H1 (cell line): Measurements from ENCODE around the gene ADAM19. TPM values are rescaled to one million over a fixed set of nuclear protein-coding genes. Genes with fewer than 3 reads are reported as not detected.

Source experiments
- CTCF ChIA-PET: fragments of 300-600 bp; sonication (Branson Sonifier 250); formaldehyde crosslinking; loops from one replicate; lab custom pipeline; 2021; ENCODE audit not compliant: partially characterized antibody; lab: Charles Lee
- POLR2A ChIA-PET: fragments of 300-600 bp; sonication (Branson Sonifier 250); formaldehyde crosslinking; loops from one replicate; lab custom pipeline; 2021; ENCODE audit warnings: inconsistent platforms; ENCODE audit not compliant: partially characterized antibody; lab: Charles Lee
- DNase-seq, 2 experiments: peaks; one replicate each; pipeline versions ENCODE4 v3.0.0 to v3.0.0-alpha.2; 2010 to 2022; ENCODE audit warnings: low spot score in 2 of 2, low read depth in 1 of 2, mixed read lengths in 1 of 2
- FAIRE-seq: peaks from 2 replicates; lab custom pipeline; 2011; peaks lifted over from hg19 to GRCh38; lab: Jason Lieb, UNC
- H2AFZ ChIP-seq: 2 replicates; pipeline ENCODE4 v1.8.1; 2012; ENCODE audit warnings: low read length, inconsistent platforms
- H2AK5ac ChIP-seq: 2 replicates; pipeline ENCODE4 v1.6.1; 2013; ENCODE audit warnings: low read depth, low read length
- H2BK120ac ChIP-seq: replicated peaks from 2 replicates; pipeline ENCODE3; 2013; ENCODE audit warnings: low read depth, low read length, inconsistent platforms
- H2BK12ac ChIP-seq: 2 replicates; pipeline ENCODE4 v1.6.1; 2013; ENCODE audit warnings: low read depth, low read length
- H2BK15ac ChIP-seq: 2 replicates; pipeline ENCODE4 v1.6.1; 2013; ENCODE audit warnings: low read length
- H2BK20ac ChIP-seq: 2 replicates; pipeline ENCODE4 v1.6.1; 2013; ENCODE audit warnings: low read length
- H2BK5ac ChIP-seq: 2 replicates; pipeline ENCODE4 v1.6.1; 2013; ENCODE audit warnings: low read depth, low read length
- H3K14ac ChIP-seq: 2 replicates; pipeline ENCODE4 v1.6.1; 2013; ENCODE audit warnings: inconsistent platforms; ENCODE audit not compliant: insufficient read length
- H3K18ac ChIP-seq: 2 replicates; pipeline ENCODE4 v1.6.1; 2013; ENCODE audit warnings: low read length; ENCODE audit errors: extremely low read depth
- H3K23ac ChIP-seq: 2 replicates; pipeline ENCODE4 v1.6.1; 2013; ENCODE audit warnings: inconsistent platforms; ENCODE audit not compliant: insufficient read length
- H3K23me2 ChIP-seq: 2 replicates; pipeline ENCODE4 v1.6.1; 2013; ENCODE audit warnings: low read depth, low read length
- H3K27ac ChIP-seq: 2 replicates; pipeline ENCODE4 v1.6.1; 2011; ENCODE audit warnings: low read depth, low read length, inconsistent platforms
- H3K27me3 ChIP-seq, 4 experiments: replicated peaks in 1 of 4; 1 replicate in 1 of 4; 2 replicates in 3 of 4; pipeline versions ENCODE4 v1.6.1 to v1.8.1; 2011 to 2013; ENCODE audit warnings: low read length in 3 of 4, mild to moderate bottlenecking in 3 of 4, inconsistent platforms in 2 of 4, mixed read lengths in 2 of 4, moderate library complexity in 1 of 4; ENCODE audit not compliant: control insufficient read depth in 3 of 4, insufficient read depth in 3 of 4; ENCODE audit errors: extremely low read depth in 1 of 4
- H3K36me3 ChIP-seq, 4 experiments: 2 replicates each; pipeline versions ENCODE4 v1.6.1 to v1.8.1; 2011 to 2013; ENCODE audit warnings: mild to moderate bottlenecking in 4 of 4, low read length in 3 of 4, moderate library complexity in 2 of 4, control low read depth in 1 of 4, inconsistent platforms in 1 of 4; ENCODE audit not compliant: insufficient read depth in 4 of 4, control insufficient read depth in 2 of 4
- H3K4ac ChIP-seq: replicated peaks from 2 replicates; pipeline ENCODE3; 2013; ENCODE audit warnings: low read length, low read depth, mixed read lengths, inconsistent platforms; ENCODE audit not compliant: insufficient read length
- H3K4me1 ChIP-seq, 4 experiments: replicated peaks in 1 of 4; 1 replicate in 1 of 4; 2 replicates in 3 of 4; pipeline versions ENCODE4 v1.6.1 to v1.8.1; 2011 to 2013; ENCODE audit warnings: low read length in 3 of 4, inconsistent platforms in 2 of 4, mixed read lengths in 1 of 4; ENCODE audit not compliant: insufficient read depth in 4 of 4, control insufficient read depth in 3 of 4
- H3K4me2 ChIP-seq, 2 experiments: 2 replicates each; pipeline versions ENCODE4 v1.6.1 to v1.8.1; 2011 to 2013; ENCODE audit warnings: low read depth in 2 of 2, low read length in 2 of 2, control low read depth in 1 of 2, inconsistent platforms in 1 of 2, mild to moderate bottlenecking in 1 of 2; ENCODE audit not compliant: insufficient read depth in 1 of 2
- H3K4me3 ChIP-seq, 4 experiments: fragments of 200-600, 300-600 bp in 1 of 4; sonication (generic), shearing (Covaris generic), sonication (Bioruptor Twin) in 1 of 4; 2 replicates each; pipeline versions ENCODE4 v1.5.1 to v1.8.1; 2011 to 2016; ENCODE audit warnings: low read length in 4 of 4, low read depth in 3 of 4, control low read depth in 2 of 4, inconsistent platforms in 2 of 4, mild to moderate bottlenecking in 2 of 4, mixed read lengths in 1 of 4, moderate library complexity in 1 of 4; ENCODE audit not compliant: insufficient read depth in 2 of 4; ENCODE audit errors: extremely low read depth in 1 of 4
- H3K56ac ChIP-seq: replicated peaks from 2 replicates; pipeline ENCODE3; 2013; ENCODE audit warnings: low read depth, mild to moderate bottlenecking, mixed read lengths, low read length, inconsistent platforms; ENCODE audit not compliant: insufficient read length
- H3K79me1 ChIP-seq: 2 replicates; pipeline ENCODE4 v1.6.1; 2013; ENCODE audit warnings: low read depth, low read length, control low read depth
- H3K79me2 ChIP-seq, 2 experiments: 2 replicates each; pipeline versions ENCODE4 v1.6.1 to v1.8.1; 2012 to 2013; ENCODE audit warnings: low read length in 2 of 2, mild to moderate bottlenecking in 2 of 2, inconsistent platforms in 1 of 2; ENCODE audit not compliant: insufficient read depth in 2 of 2, control insufficient read depth in 1 of 2
- H3K9ac ChIP-seq, 4 experiments: replicated peaks in 1 of 4; 1 replicate in 1 of 4; 2 replicates in 3 of 4; pipeline versions ENCODE4 v1.6.1 to v1.8.1; 2011 to 2013; ENCODE audit warnings: low read depth in 3 of 4, low read length in 3 of 4, control low read depth in 2 of 4, mild to moderate bottlenecking in 2 of 4, moderate library complexity in 2 of 4, inconsistent platforms in 1 of 4; ENCODE audit errors: extremely low read depth in 1 of 4
- H3K9me3 ChIP-seq, 2 experiments: 2 replicates each; pipeline versions ENCODE4 v1.6.1 to v1.8.1; 2012 to 2013; ENCODE audit warnings: mild to moderate bottlenecking in 2 of 2, moderate library complexity in 2 of 2, control low read depth in 1 of 2, inconsistent platforms in 1 of 2, low read depth in 1 of 2, low read length in 1 of 2, mixed read lengths in 1 of 2; ENCODE audit not compliant: insufficient read depth in 2 of 2
- H4K20me1 ChIP-seq, 2 experiments: replicated peaks in 1 of 2; 2 replicates each; pipeline versions ENCODE3 to v1.8.1; 2011 to 2013; ENCODE audit warnings: inconsistent platforms in 2 of 2, low read length in 2 of 2, mild to moderate bottlenecking in 1 of 2; ENCODE audit not compliant: insufficient read depth in 2 of 2, control insufficient read depth in 1 of 2
- H4K5ac ChIP-seq: 2 replicates; pipeline ENCODE4 v1.6.1; 2013; ENCODE audit warnings: low read length, low read depth, mixed read lengths, inconsistent platforms; ENCODE audit not compliant: insufficient read length
- H4K8ac ChIP-seq: 2 replicates; pipeline ENCODE4 v1.8.0; 2013; ENCODE audit warnings: mild to moderate bottlenecking, moderate library complexity, low read length, inconsistent platforms; ENCODE audit not compliant: insufficient read depth; ENCODE audit errors: extremely low read depth
- H4K91ac ChIP-seq: replicated peaks from 2 replicates; pipeline ENCODE3; 2013; ENCODE audit warnings: low read length, mixed read lengths, inconsistent platforms; ENCODE audit not compliant: insufficient read length
- CREB1 ChIP-seq: IDR thresholded peaks from 2 replicates; pipeline ENCODE4 v1.6.1; 2012; ENCODE audit warnings: inconsistent platforms
- KDM1A ChIP-seq: fragments of 200-600, 300-600 bp; sonication (generic); IDR thresholded peaks from 2 replicates; pipeline ENCODE4 v1.7.1; 2016; ENCODE audit warnings: mild to moderate bottlenecking, low read length, borderline replicate concordance
- RAD21 ChIP-seq, 2 experiments: IDR thresholded peaks in 1 of 2; conservative IDR thresholded peaks in 1 of 2; 2 replicates each; pipeline ENCODE4 v1.6.1; 2011; ENCODE audit warnings: low read depth in 2 of 2, low read length in 2 of 2, improper control_type of control experiment in 1 of 2, inconsistent platforms in 1 of 2, mild to moderate bottlenecking in 1 of 2, moderate library complexity in 1 of 2
- RBBP5 ChIP-seq: IDR thresholded peaks from 2 replicates; pipeline ENCODE4 v1.7.1; 2012; ENCODE audit warnings: low read depth, mild to moderate bottlenecking, inconsistent platforms, low read length, moderate library complexity, borderline replicate concordance
- SIN3A ChIP-seq, 2 experiments: IDR thresholded peaks in 1 of 2; conservative IDR thresholded peaks in 1 of 2; 2 replicates each; pipeline ENCODE4 v1.6.1; 2011 to 2012; ENCODE audit warnings: low read length in 2 of 2, improper control_type of control experiment in 1 of 2, low read depth in 1 of 2, mild to moderate bottlenecking in 1 of 2
- WGBS, 2 experiments: shearing (Covaris generic) in 1 of 2; methylation state at CpG; one replicate each; pipeline versions ENCODE4 v1.1.6 to v1.1.7; 2013 to 2015; ENCODE audit warnings: low lambda C conversion rate in 2 of 2, mixed read lengths in 2 of 2, inconsistent platforms in 1 of 2, low coverage in 1 of 2, missing lambda C conversion rate in 1 of 2; ENCODE audit not compliant: insufficient replicate concordance in 2 of 2, insufficient coverage in 1 of 2, insufficient read length in 1 of 2; ENCODE audit errors: extremely low coverage in 1 of 2, missing lambda C conversion rate in 1 of 2; 5-methylcytosine and 5-hydroxymethylcytosine counted together
- polyA plus RNA-seq, 7 experiments: library from polyadenylated mRNA; depleted of rRNA in 3 of 7; stranded (reverse) in 5 of 7; unstranded in 2 of 7; fragments of >200 nt in 5 of 7; fragments of 200-250 nt in 2 of 7; gene quantifications; 1 replicate in 5 of 7; 2 replicates in 1 of 7; 4 replicates in 1 of 7; pipeline versions ENCODE4 v1.2.1 to v1.2.3, GENCODE V29; 2011 to 2013; ENCODE audit warnings: missing spikeins in 2 of 7, mixed read lengths in 2 of 7
- total RNA-seq: library from RNA; stranded (reverse); fragmentation: NEBNext Ultra II Directional; extraction: Animal tissue kit (Norgen Biotek cat#: 25700); gene quantifications from 2 replicates; pipeline ENCODE4 v1.2.1, GENCODE V29; 2021
- TF ChIP-seq, protein P1 (sequence below): IDR thresholded peaks from 2 replicates; pipeline ENCODE4 v1.6.1; 2011; ENCODE audit warnings: low read depth, mild to moderate bottlenecking, low read length; ENCODE audit not compliant: insufficient read depth

Gene ADAM19
- total and polyA plus RNA-seq, 2 of the 8 experiments (the other 6 are each of a cell fraction or from before 2014, with no cell fraction given): 6.5 to 22.7 TPM

DNA sequence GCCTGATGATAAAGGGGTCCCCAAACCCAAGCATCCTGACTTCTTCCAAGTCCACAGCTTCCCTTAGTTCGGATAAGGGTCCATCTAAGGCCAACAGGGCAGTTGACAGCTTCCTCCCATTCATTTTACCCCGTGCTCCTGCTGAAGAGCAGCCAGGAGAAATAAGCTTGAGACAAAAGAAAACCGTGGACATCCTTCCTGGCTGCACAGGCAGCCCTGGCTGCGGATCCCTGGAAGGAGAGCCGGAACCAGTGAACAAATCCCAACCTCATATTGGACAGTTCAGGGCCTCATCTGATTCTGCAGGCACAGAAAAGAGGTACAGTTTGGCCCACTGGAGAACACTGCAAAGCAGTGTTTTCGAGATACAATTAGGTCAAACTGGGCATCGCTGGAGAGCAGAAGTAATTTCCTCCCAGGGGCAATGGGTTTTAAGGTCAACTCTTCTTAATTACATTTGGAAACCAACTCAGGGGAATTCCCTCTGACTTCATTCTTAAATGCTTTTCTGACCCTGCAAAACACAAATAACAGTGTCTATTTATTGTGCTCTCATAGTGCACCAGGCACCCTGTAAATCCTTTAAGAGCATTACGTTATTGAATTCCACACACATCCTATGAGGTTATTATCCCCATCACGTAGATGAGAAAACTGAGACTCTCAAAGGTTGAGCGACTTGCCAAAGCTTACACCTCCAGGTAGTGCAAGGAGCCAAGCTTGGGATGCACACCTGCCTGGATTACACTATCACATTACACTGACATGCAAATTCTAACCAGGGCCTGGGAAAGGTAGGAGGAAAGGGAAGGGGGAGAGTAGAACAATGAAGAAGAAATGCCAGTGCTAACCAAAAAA lies 21.2 kb downstream of the ADAM19 start:
- no peak overlapping the region for H3K4me2 ChIP-seq

More for the DNA sequence above, 21.2 kb downstream of the ADAM19 start:
- CTCF ChIA-PET: interaction anchor here (1.6 kb wide), 1 partner anchor 14 kb away, joined by 3 read pairs; no protein-coding TSS in a partner anchor
- TF ChIP-seq RAD21 (IDR thresholded peaks at IDR 0.05 in 1 of 2, conservative IDR thresholded peaks at IDR 0.05 in 1 of 2; ENCODE audit: low read depth in 2 of 2, low read length in 2 of 2) (no peak), CREB1 (no peak), KDM1A (0 out of 2 replicates have a peak, but pooled peaks have one; percentile 64), SIN3A (conservative IDR thresholded peaks at IDR 0.05 in 1 of 2, IDR thresholded peaks at IDR 0.05 in 1 of 2; ENCODE audit: low read depth in 1 of 2, low read length in 2 of 2) (no peak), RBBP5 (no peak)
- TF ChIP-seq, protein P1, sequence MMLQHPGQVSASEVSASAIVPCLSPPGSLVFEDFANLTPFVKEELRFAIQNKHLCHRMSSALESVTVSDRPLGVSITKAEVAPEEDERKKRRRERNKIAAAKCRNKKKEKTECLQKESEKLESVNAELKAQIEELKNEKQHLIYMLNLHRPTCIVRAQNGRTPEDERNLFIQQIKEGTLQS: no peak
- FAIRE-seq (no peak), DNase-seq (no peak)
- H3K9me3 ChIP-seq: no peaks in the 10 kb centered on the region
- H3K18ac ChIP-seq: no peak overlapping the region
- no peak overlapping the region for H2AK5ac ChIP-seq
- H2BK15ac ChIP-seq: no peak overlapping the region
- H3K79me2 ChIP-seq: no peaks in the 10 kb centered on the region
- H3K56ac ChIP-seq: no peak overlapping the region
- WGBS, 2 experiments: 87% methylated on average over 10 of the region's 10 CpGs; no CpG with 5 or more reads in 1 of the 2 experiments
- H4K8ac ChIP-seq: no peak overlapping the region
- H2AFZ ChIP-seq: no peak overlapping the region
- no peaks in the 10 kb centered on the region for H3K36me3 ChIP-seq
- H3K27ac ChIP-seq: no peak overlapping the region
- H3K4ac ChIP-seq: no peak overlapping the region
- no peaks in the 10 kb centered on the region for H3K27me3 ChIP-seq
- H3K14ac ChIP-seq: no peak overlapping the region
- POLR2A ChIA-PET: no interaction called here
- no peak overlapping the region for H3K23ac ChIP-seq
- no peaks in the 10 kb centered on the region; the same call in 1 of the 2 replicates for H3K79me1 ChIP-seq
- H2BK5ac ChIP-seq: no peak overlapping the region
- no peaks in the 10 kb centered on the region for H4K20me1 ChIP-seq
- H2BK20ac ChIP-seq: no peak overlapping the region
- H2BK120ac ChIP-seq: no peak overlapping the region
- H2BK12ac ChIP-seq: no peak overlapping the region
- no peaks in the 10 kb centered on the region; the same call in 1 of the 2 replicates for H3K23me2 ChIP-seq
- H3K4me1 ChIP-seq: peaks cover 0 to 7% (median 3%) of the 10 kb centered on the region in 4 experiments; a peak in 3 of 7 replicates
- no peak overlapping the region for H3K4me3 ChIP-seq
- no peak overlapping the region for H4K91ac ChIP-seq
- H3K9ac ChIP-seq: no peak overlapping the region
- no peak overlapping the region for H4K5ac ChIP-seq
